ENCODE results near the gene ZNF215. TPM values are rescaled to one million over a fixed set of nuclear protein-coding genes. Genes with fewer than 3 reads are reported as not detected.
"Not testable (repeated sequence)": the region's sequence is repeated elsewhere in the genome, so short reads cannot be mapped to it uniquely, and the experiment has no call there.

The ZNF215 gene
- total RNA-seq = 5.1 and 6.7 TPM in 2 replicates

- Mint-ChIP-seq H3K27me3 (ENCODE audit: low read depth) (peaks cover 36% of the 10 kb centered on the region), H3K9me3 (no peaks in the 10 kb centered on the region), H3K4me1 (ENCODE audit: low read depth) (peaks cover 32% of the 10 kb centered on the region), H3K36me3 (ENCODE audit: low read depth) (no peaks in the 10 kb centered on the region), H3K27ac (peak within 1 kb of the TSS; percentile 47), H3K4me3 (ENCODE audit: low read depth) (peak within 1 kb of the TSS; percentile 83)
- intact Hi-C loops (cut with micrococcal nuclease) = loop anchor here (5.0 kb wide), 1 partner anchor 179 kb away; no protein-coding TSS in a partner anchor
- peak; percentile 45 for DNase-seq (ENCODE audit: low spot score)
These were observed at the start of gene ZNF215 for GRCh38 chr11:6926208-6927029. TSS of gene ZNF215 (plus strand) at chr11:6926426. CDS start at chr11:6932273, 5,847 bp downstream.

GRCh38 chr11:6876914-6877313, 49.3 kb upstream of the ZNF215 start:
- intact Hi-C loops (cut with micrococcal nuclease) = no loop called here
- Mint-ChIP-seq H3K4me1 (ENCODE audit: low read depth) (no peaks in the 10 kb centered on the region), H3K4me3 (ENCODE audit: low read depth) (no peak overlapping the region), H3K9me3 (no peaks in the 10 kb centered on the region), H3K27ac (no peak overlapping the region), H3K36me3 (ENCODE audit: low read depth) (no peaks in the 10 kb centered on the region), H3K27me3 (ENCODE audit: low read depth) (peaks cover 4% of the 10 kb centered on the region)
- DNase-seq (ENCODE audit: low spot score) = no peak

DNA sequence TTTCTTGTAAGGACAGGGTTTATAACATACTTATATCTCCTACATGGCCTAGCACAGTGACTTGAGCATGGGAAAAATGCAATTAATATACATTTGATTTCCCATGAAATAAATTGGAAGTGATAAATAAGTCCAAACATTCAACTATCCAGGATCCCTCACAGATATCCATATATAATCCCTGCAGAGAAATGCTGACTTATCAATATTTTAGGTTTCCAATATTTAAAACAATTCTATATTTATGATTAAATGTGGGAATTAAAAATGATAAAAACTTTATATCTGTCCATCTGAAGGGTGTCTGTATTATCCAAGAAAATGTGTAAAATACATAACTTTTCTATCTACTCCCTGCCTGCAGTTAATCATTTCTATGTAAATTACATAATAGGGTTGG, 43.5 kb upstream of the ZNF215 start:
- no peaks in the 10 kb centered on the region for H3K4me1 Mint-ChIP-seq (ENCODE audit: low read depth)
- H3K27me3 Mint-ChIP-seq (ENCODE audit: low read depth) = peaks cover 17% of the 10 kb centered on the region
- no peaks in the 10 kb centered on the region for H3K36me3 Mint-ChIP-seq (ENCODE audit: low read depth)
- intact Hi-C loops (cut with micrococcal nuclease) = no loop called here
- no peaks in the 10 kb centered on the region for H3K9me3 Mint-ChIP-seq
- DNase-seq (ENCODE audit: low spot score) = no peak
- H3K4me3 Mint-ChIP-seq (ENCODE audit: low read depth) = no peak overlapping the region
- no peak overlapping the region for H3K27ac Mint-ChIP-seq

- H3K36me3 Mint-ChIP-seq (ENCODE audit: low read depth); H3K27ac Mint-ChIP-seq; H3K9me3 Mint-ChIP-seq; DNase-seq (ENCODE audit: low spot score); H3K4me1 Mint-ChIP-seq (ENCODE audit: low read depth); H3K4me3 Mint-ChIP-seq (ENCODE audit: low read depth); intact Hi-C loops (cut with micrococcal nuclease): not testable (repeated sequence)
- peaks cover 17% of the 10 kb centered on the region for H3K27me3 Mint-ChIP-seq (ENCODE audit: low read depth)
These were observed 38.5 kb upstream of the ZNF215 start for GRCh38 chr11:6887711-6888110.

GRCh38 chr11:6888830-6889229, 37.4 kb upstream of the ZNF215 start:
- Mint-ChIP-seq H3K36me3 (ENCODE audit: low read depth) (no peaks in the 10 kb centered on the region), H3K27me3 (ENCODE audit: low read depth) (peaks cover 12% of the 10 kb centered on the region), H3K27ac (no peak overlapping the region), H3K4me1 (ENCODE audit: low read depth) (no peaks in the 10 kb centered on the region), H3K4me3 (ENCODE audit: low read depth) (no peak overlapping the region), H3K9me3 (no peaks in the 10 kb centered on the region)
- no peak for DNase-seq (ENCODE audit: low spot score)
- intact Hi-C loops (cut with micrococcal nuclease) = no loop called here

DNA sequence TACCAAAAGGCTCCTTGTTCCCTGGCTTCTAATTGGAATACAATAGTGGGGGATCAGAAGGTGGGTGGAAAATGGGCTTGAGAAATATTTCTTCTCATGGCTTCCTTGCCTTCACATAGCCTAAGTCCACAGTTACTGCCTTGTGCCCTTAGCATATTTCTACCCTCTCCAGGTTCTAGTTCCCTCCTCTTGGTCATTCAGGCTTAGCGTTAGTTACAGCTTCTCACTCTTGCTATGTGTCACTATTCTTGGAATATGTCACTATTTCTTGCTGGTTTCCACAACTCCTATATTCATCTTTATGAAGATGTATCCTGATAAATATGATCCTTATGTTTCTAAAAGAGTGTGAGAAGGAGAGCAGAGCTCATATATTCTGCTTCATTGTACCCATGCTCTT, 36.4 kb upstream of the ZNF215 start:
- Mint-ChIP-seq H3K36me3 (ENCODE audit: low read depth) (no peaks in the 10 kb centered on the region), H3K27me3 (ENCODE audit: low read depth) (peaks cover 9% of the 10 kb centered on the region), H3K9me3 (no peaks in the 10 kb centered on the region), H3K4me3 (ENCODE audit: low read depth) (no peak overlapping the region), H3K4me1 (ENCODE audit: low read depth) (peaks cover 2% of the 10 kb centered on the region), H3K27ac (no peak overlapping the region)
- DNase-seq (ENCODE audit: low spot score) = no peak
- intact Hi-C loops (cut with micrococcal nuclease) = no loop called here

DNA sequence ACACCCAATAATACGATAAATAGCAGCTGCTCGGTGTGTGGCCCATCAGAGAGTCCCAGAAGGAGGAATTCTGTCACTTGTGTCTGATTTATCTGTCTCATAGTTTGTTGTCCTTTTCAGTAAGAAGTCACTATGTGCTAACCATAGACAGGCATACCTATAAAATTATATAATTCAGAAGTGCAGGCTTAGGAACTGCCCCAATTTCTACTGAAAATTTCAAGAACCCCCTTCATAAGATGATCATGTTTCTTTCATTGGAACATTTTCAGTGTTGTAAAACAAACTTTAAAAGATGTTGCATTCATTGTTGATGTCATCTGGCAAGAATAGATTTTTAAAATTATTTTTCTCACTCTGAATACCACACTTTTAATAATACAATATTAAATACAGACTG, 33.8 kb upstream of the ZNF215 start, which contains the start of gene OR2D2:
TSS of gene OR2D2 (minus strand) at position 101 of the 400 bp plus-strand sequence. CDS start at position 101, 0 bp downstream.
- no peak within 1 kb of the TSS for H3K4me3 Mint-ChIP-seq (ENCODE audit: low read depth)
- intact Hi-C loops (cut with micrococcal nuclease) = no loop called here
- H3K4me1 Mint-ChIP-seq (ENCODE audit: low read depth) = peaks cover 8% of the 10 kb centered on the region
- no peaks in the 10 kb centered on the region for H3K36me3 Mint-ChIP-seq (ENCODE audit: low read depth)
- H3K27me3 Mint-ChIP-seq (ENCODE audit: low read depth) = peaks cover 3% of the 10 kb centered on the region
- no peaks in the 10 kb centered on the region for H3K9me3 Mint-ChIP-seq
- DNase-seq (ENCODE audit: low spot score) = no peak
- H3K27ac Mint-ChIP-seq = no peak within 1 kb of the TSS

- DNase-seq (ENCODE audit: low spot score) = no peak
- no peaks in the 10 kb centered on the region for H3K9me3 Mint-ChIP-seq
- H3K27ac Mint-ChIP-seq = no peak overlapping the region
- no peak overlapping the region for H3K4me3 Mint-ChIP-seq (ENCODE audit: low read depth)
- H3K27me3 Mint-ChIP-seq (ENCODE audit: low read depth) = peaks cover 5% of the 10 kb centered on the region
- intact Hi-C loops (cut with micrococcal nuclease) = no loop called here
- peaks cover 8% of the 10 kb centered on the region for H3K4me1 Mint-ChIP-seq (ENCODE audit: low read depth)
- H3K36me3 Mint-ChIP-seq (ENCODE audit: low read depth) = no peaks in the 10 kb centered on the region
These were observed 32.1 kb upstream of the ZNF215 start for GRCh38 chr11:6894097-6894496.

- intact Hi-C loops (cut with micrococcal nuclease) = loop anchor here (1.0 kb wide), 1 partner anchor 38 kb away; no protein-coding TSS in a partner anchor
- Mint-ChIP-seq H3K9me3 (no peaks in the 10 kb centered on the region), H3K27ac (no peak overlapping the region), H3K4me3 (ENCODE audit: low read depth) (no peak overlapping the region), H3K4me1 (ENCODE audit: low read depth) (peaks cover 8% of the 10 kb centered on the region), H3K27me3 (ENCODE audit: low read depth) (peaks cover 5% of the 10 kb centered on the region), H3K36me3 (ENCODE audit: low read depth) (no peaks in the 10 kb centered on the region)
- no peak for DNase-seq (ENCODE audit: low spot score)
These were observed 31.2 kb upstream of the ZNF215 start for GRCh38 chr11:6895010-6895409.

DNA sequence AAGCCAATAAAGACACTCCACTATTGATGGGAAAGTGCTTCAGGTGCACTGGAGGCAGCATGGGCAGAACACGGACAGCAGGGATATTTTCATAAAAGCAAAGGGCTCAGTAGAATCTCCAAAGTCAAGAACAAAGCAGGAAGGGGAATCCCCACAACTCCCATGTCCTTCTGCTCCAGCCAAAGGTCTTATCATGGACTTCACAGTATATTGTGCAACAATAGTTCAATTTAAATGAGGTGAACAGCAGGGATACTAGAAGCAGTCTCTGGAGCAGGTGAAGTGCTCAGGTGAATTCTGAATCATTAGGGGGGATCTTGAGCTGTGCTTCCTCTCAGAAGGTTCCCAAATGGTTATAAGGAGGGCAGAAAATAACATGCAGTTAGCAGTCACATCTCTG, 27.3 kb upstream of the ZNF215 start:
- Mint-ChIP-seq H3K9me3 (no peaks in the 10 kb centered on the region), H3K27ac (no peak overlapping the region), H3K27me3 (ENCODE audit: low read depth) (peaks cover 6% of the 10 kb centered on the region), H3K36me3 (ENCODE audit: low read depth) (no peaks in the 10 kb centered on the region), H3K4me1 (ENCODE audit: low read depth) (peaks cover 8% of the 10 kb centered on the region), H3K4me3 (ENCODE audit: low read depth) (no peak overlapping the region)
- DNase-seq (ENCODE audit: low spot score) = no peak
- intact Hi-C loops (cut with micrococcal nuclease) = no loop called here

- Mint-ChIP-seq H3K27me3 (ENCODE audit: low read depth) (peaks cover 6% of the 10 kb centered on the region), H3K4me1 (ENCODE audit: low read depth) (peaks cover under 1% of the 10 kb centered on the region), H3K4me3 (ENCODE audit: low read depth) (no peak overlapping the region), H3K9me3 (no peaks in the 10 kb centered on the region), H3K27ac (no peak overlapping the region), H3K36me3 (ENCODE audit: low read depth) (no peaks in the 10 kb centered on the region)
- DNase-seq (ENCODE audit: low spot score) = no peak
- intact Hi-C loops (cut with micrococcal nuclease) = no loop called here
These were observed 25.8 kb upstream of the ZNF215 start for GRCh38 chr11:6900327-6900999.

DNA sequence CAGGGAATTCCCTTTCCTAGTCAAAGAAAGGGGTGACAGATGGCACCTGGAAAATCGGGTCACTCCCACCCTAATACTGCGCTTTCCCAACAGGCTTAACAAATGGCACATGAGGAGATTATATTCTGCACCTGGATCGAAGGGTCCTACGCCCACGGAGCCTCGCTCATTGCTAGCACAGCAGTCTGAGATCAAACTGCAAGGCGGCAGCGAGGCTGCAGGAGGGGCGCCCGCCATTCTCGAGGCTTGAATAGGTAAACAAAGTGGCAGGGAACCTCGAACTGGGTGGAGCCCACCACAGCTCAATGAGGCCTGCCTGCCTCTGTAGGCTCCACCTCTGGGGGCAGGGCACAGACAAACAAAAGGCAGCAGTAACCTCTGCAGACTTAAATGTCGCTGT, 21.4 kb upstream of the ZNF215 start:
- H3K4me1 Mint-ChIP-seq (ENCODE audit: low read depth); H3K27ac Mint-ChIP-seq; H3K4me3 Mint-ChIP-seq (ENCODE audit: low read depth); H3K9me3 Mint-ChIP-seq; DNase-seq (ENCODE audit: low spot score); H3K36me3 Mint-ChIP-seq (ENCODE audit: low read depth); H3K27me3 Mint-ChIP-seq (ENCODE audit: low read depth); intact Hi-C loops (cut with micrococcal nuclease): not testable (repeated sequence)

DNA sequence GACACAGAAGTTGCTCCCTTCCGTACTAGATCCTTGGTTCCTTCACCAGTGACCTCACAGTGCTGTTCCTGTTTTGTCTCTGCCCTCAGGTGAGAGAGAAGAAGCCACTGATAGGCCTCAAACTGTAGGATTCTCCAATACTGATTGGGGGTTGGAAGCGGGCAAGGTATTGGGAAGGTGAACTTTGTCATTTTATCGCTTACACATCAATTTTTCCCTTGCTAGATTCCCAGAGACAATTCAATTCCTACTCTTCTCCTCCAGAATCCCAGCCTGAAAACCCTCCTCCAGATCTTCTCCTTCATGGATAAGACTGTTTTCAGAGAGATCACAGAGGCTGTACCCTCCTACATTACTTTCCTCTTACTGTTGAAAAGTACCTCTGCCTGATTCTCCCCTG, 14.8 kb upstream of the ZNF215 start:
- H3K9me3 Mint-ChIP-seq = no peaks in the 10 kb centered on the region
- no peaks in the 10 kb centered on the region for H3K4me1 Mint-ChIP-seq (ENCODE audit: low read depth)
- H3K4me3 Mint-ChIP-seq (ENCODE audit: low read depth) = no peak overlapping the region
- H3K36me3 Mint-ChIP-seq (ENCODE audit: low read depth) = no peaks in the 10 kb centered on the region
- no peak for DNase-seq (ENCODE audit: low spot score)
- intact Hi-C loops (cut with micrococcal nuclease) = no loop called here
- no peak overlapping the region for H3K27ac Mint-ChIP-seq
- H3K27me3 Mint-ChIP-seq (ENCODE audit: low read depth) = no peaks in the 10 kb centered on the region
